HG02870 (cell line): ENCODE data around the gene ZNF17.

Source experiments
- ATAC-seq: cut with Tn5 transposase; IDR thresholded peaks from one replicate; pipeline ENCODE4 v1.9.1; 2021; ENCODE audit warnings: mild to moderate bottlenecking, moderate library complexity; ENCODE audit not compliant: unreplicated experiment

ZNF17 gene

GRCh38 chr19:57421037-57421436, 10.1 kb downstream of the ZNF17 start:
- no peak for ATAC-seq

- peak; percentile 13 for ATAC-seq
These were observed 23.6 kb downstream of the ZNF17 start for GRCh38 chr19:57434386-57435061.

- ATAC-seq: peak; percentile 94
These were observed 24.4 kb downstream of the ZNF17 start, which contains the start of gene ZNF749 for GRCh38 chr19:57435062-57435978. TSS of gene ZNF749 (plus strand) at chr19:57435325. CDS start at chr19:57435579, 254 bp downstream.

GRCh38 chr19:57436417-57436816, 25.5 kb downstream of the ZNF17 start:
- no peak for ATAC-seq

- ATAC-seq: no peak
These were observed 27.0 kb downstream of the ZNF17 start for GRCh38 chr19:57437931-57438330.

GRCh38 chr19:57438925-57439324, 28.0 kb downstream of the ZNF17 start:
- ATAC-seq: no peak

GRCh38 chr19:57441979-57442752, 31.2 kb downstream of the ZNF17 start:
- no peak for ATAC-seq

GRCh38 chr19:57443121-57443696, 32.2 kb downstream of the ZNF17 start:
- no peak for ATAC-seq

GRCh38 chr19:57452307-57452706, 41.3 kb downstream of the ZNF17 start:
- no peak for ATAC-seq

- ATAC-seq: no peak
These were observed 54.9 kb downstream of the ZNF17 start for GRCh38 chr19:57465680-57466381.

- ATAC-seq: no peak
These were observed 55.5 kb downstream of the ZNF17 start for GRCh38 chr19:57466489-57466888.
